ENCODE results near the gene ADAT3.

The ADAT3 gene

GRCh38 chr19:1944088-1944915 lies 39.1 kb downstream of the ADAT3 start:
- Histone ChIP-seq H3K4me2 (ENCODE audit: low read length, poor library complexity, severe bottlenecking) (no peak overlapping the region), H2BK15ac (ENCODE audit: low read depth, poor library complexity, severe bottlenecking) (no peak overlapping the region), H3K79me1 (replicated peaks; ENCODE audit: low read length, poor library complexity, severe bottlenecking) (no peaks in the 10 kb centered on the region), H3K27me3 (ENCODE audit: control insufficient read depth in 1 of 2, insufficient read depth in 1 of 2, low read length in 2 of 2) (no peaks in the 10 kb centered on the region), H2AFZ (ENCODE audit: low read depth, low read length) (no peak overlapping the region), H3K4me1 (ENCODE audit: control insufficient read depth, insufficient read depth, low read depth, low read length) (peaks cover 47% of the 10 kb centered on the region), H3K18ac (ENCODE audit: low read depth in 1 of 2, low read length in 2 of 2) (no peak overlapping the region), H3K4me3 (ENCODE audit: insufficient read depth in 1 of 2, low read depth in 1 of 2, low read length in 2 of 2) (no peak overlapping the region), H2BK12ac (ENCODE audit: low read length in 2 of 2) (no peak overlapping the region), H4K8ac (ENCODE audit: low read length) (peak overlapping the region; percentile 22), H4K91ac (ENCODE audit: low read length) (peak overlapping the region; percentile 34), H3K27ac (ENCODE audit: low read length, poor library complexity, severe bottlenecking) (no peak overlapping the region), H3K4ac (ENCODE audit: low read depth in 1 of 2, low read length in 2 of 2) (no peak overlapping the region), H3K9me3 (ENCODE audit: control insufficient read depth, low read length) (no peaks in the 10 kb centered on the region), H3K23ac (ENCODE audit: low read length in 2 of 2) (peak overlapping the region; percentile 6 to 90), H3K9ac (ENCODE audit: low read length) (no peak overlapping the region), H2BK5ac (ENCODE audit: low read depth, low read length, poor library complexity, severe bottlenecking) (no peak overlapping the region), H2AK5ac (ENCODE audit: low read length, severe bottlenecking) (no peak overlapping the region), H3K14ac (ENCODE audit: low read length in 2 of 2) (peak overlapping the region in 1 of 2 experiments; percentile 27), H2BK120ac (ENCODE audit: low read depth, low read length) (no peak overlapping the region), H3K36me3 (ENCODE audit: control insufficient read depth in 1 of 2, insufficient read depth in 2 of 2, low read depth in 1 of 2, low read length in 2 of 2) (peaks cover 0 to 29% of the 10 kb centered on the region in 2 experiments)
- 93% methylated on average over 40 of the region's 42 CpGs for WGBS
- DNase-seq, result no peak

- no peaks in the 10 kb centered on the region for H3K27me3 ChIP-seq (ENCODE audit: control insufficient read depth in 1 of 2, insufficient read depth in 1 of 2, low read length in 2 of 2)
- no peak overlapping the region for H2BK12ac ChIP-seq (ENCODE audit: low read length in 2 of 2)
- H3K14ac ChIP-seq (ENCODE audit: low read length in 2 of 2), result peak overlapping the region in 1 of 2 experiments; percentile 27
- H3K27ac ChIP-seq (ENCODE audit: low read length, poor library complexity, severe bottlenecking), result no peak overlapping the region
- no peak overlapping the region for H3K4me2 ChIP-seq (ENCODE audit: low read length, poor library complexity, severe bottlenecking)
- H2AK5ac ChIP-seq (ENCODE audit: low read length, severe bottlenecking), result no peak overlapping the region
- peaks cover 42% of the 10 kb centered on the region for H3K4me1 ChIP-seq (ENCODE audit: control insufficient read depth, insufficient read depth, low read depth, low read length)
- H2BK120ac ChIP-seq (ENCODE audit: low read depth, low read length), result no peak overlapping the region
- no peak overlapping the region for H2AFZ ChIP-seq (ENCODE audit: low read depth, low read length)
- H2BK5ac ChIP-seq (ENCODE audit: low read depth, low read length, poor library complexity, severe bottlenecking), result no peak overlapping the region
- no peak overlapping the region for H3K23ac ChIP-seq (ENCODE audit: low read length in 2 of 2)
- no peaks in the 10 kb centered on the region for H3K79me1 ChIP-seq (replicated peaks; ENCODE audit: low read length, poor library complexity, severe bottlenecking)
- peaks cover 0 to 35% of the 10 kb centered on the region in 2 experiments for H3K36me3 ChIP-seq (ENCODE audit: control insufficient read depth in 1 of 2, insufficient read depth in 2 of 2, low read depth in 1 of 2, low read length in 2 of 2)
- H3K4ac ChIP-seq (ENCODE audit: low read depth in 1 of 2, low read length in 2 of 2), result no peak overlapping the region
- no peak overlapping the region for H4K91ac ChIP-seq (ENCODE audit: low read length)
- no peak overlapping the region for H3K4me3 ChIP-seq (ENCODE audit: insufficient read depth in 1 of 2, low read depth in 1 of 2, low read length in 2 of 2)
- no peak overlapping the region for H2BK15ac ChIP-seq (ENCODE audit: low read depth, poor library complexity, severe bottlenecking)
- no peak overlapping the region for H3K18ac ChIP-seq (ENCODE audit: low read depth in 1 of 2, low read length in 2 of 2)
- DNase-seq, result no peak
- WGBS, result 94% methylated on average over 30 of the region's 30 CpGs
- no peaks in the 10 kb centered on the region for H3K9me3 ChIP-seq (ENCODE audit: control insufficient read depth, low read length)
- H3K9ac ChIP-seq (ENCODE audit: low read length), result no peak overlapping the region
- H4K8ac ChIP-seq (ENCODE audit: low read length), result peak overlapping the region; percentile 22
Observed at GRCh38 chr19:1944916-1945561, 39.8 kb downstream of the ADAT3 start.

- Histone ChIP-seq H2BK12ac (ENCODE audit: low read length in 2 of 2) (no peak overlapping the region), H3K36me3 (ENCODE audit: control insufficient read depth in 1 of 2, insufficient read depth in 2 of 2, low read depth in 1 of 2, low read length in 2 of 2) (peaks cover 0 to 41% of the 10 kb centered on the region in 2 experiments), H2AK5ac (ENCODE audit: low read length, severe bottlenecking) (no peak overlapping the region), H4K8ac (ENCODE audit: low read length) (no peak overlapping the region), H2AFZ (ENCODE audit: low read depth, low read length) (no peak overlapping the region), H3K23ac (ENCODE audit: low read length in 2 of 2) (no peak overlapping the region), H3K4me2 (ENCODE audit: low read length, poor library complexity, severe bottlenecking) (no peak overlapping the region), H2BK5ac (ENCODE audit: low read depth, low read length, poor library complexity, severe bottlenecking) (no peak overlapping the region), H3K27me3 (ENCODE audit: control insufficient read depth in 1 of 2, insufficient read depth in 1 of 2, low read length in 2 of 2) (no peaks in the 10 kb centered on the region), H4K91ac (ENCODE audit: low read length) (no peak overlapping the region), H2BK15ac (ENCODE audit: low read depth, poor library complexity, severe bottlenecking) (no peak overlapping the region), H3K4me3 (ENCODE audit: insufficient read depth in 1 of 2, low read depth in 1 of 2, low read length in 2 of 2) (no peak overlapping the region), H3K9me3 (ENCODE audit: control insufficient read depth, low read length) (no peaks in the 10 kb centered on the region), H3K18ac (ENCODE audit: low read depth in 1 of 2, low read length in 2 of 2) (no peak overlapping the region), H3K4ac (ENCODE audit: low read depth in 1 of 2, low read length in 2 of 2) (no peak overlapping the region), H3K79me1 (replicated peaks; ENCODE audit: low read length, poor library complexity, severe bottlenecking) (no peaks in the 10 kb centered on the region), H3K27ac (ENCODE audit: low read length, poor library complexity, severe bottlenecking) (no peak overlapping the region), H2BK120ac (ENCODE audit: low read depth, low read length) (no peak overlapping the region), H3K14ac (ENCODE audit: low read length in 2 of 2) (no peak overlapping the region), H3K4me1 (ENCODE audit: control insufficient read depth, insufficient read depth, low read depth, low read length) (peaks cover 39% of the 10 kb centered on the region), H3K9ac (ENCODE audit: low read length) (no peak overlapping the region)
- 71% methylated on average over 11 of the region's 18 CpGs for WGBS
- peak; percentile 44 for DNase-seq
Observed at GRCh38 chr19:1945899-1946298, 40.7 kb downstream of the ADAT3 start.

- Histone ChIP-seq H3K14ac (ENCODE audit: low read length in 2 of 2) (no peak overlapping the region), H3K9me3 (ENCODE audit: control insufficient read depth, low read length) (no peaks in the 10 kb centered on the region), H3K23ac (ENCODE audit: low read length in 2 of 2) (no peak overlapping the region), H3K36me3 (ENCODE audit: control insufficient read depth in 1 of 2, insufficient read depth in 2 of 2, low read depth in 1 of 2, low read length in 2 of 2) (peaks cover 0 to 50% of the 10 kb centered on the region in 2 experiments), H4K91ac (ENCODE audit: low read length) (peak overlapping the region; percentile 37), H3K4me2 (ENCODE audit: low read length, poor library complexity, severe bottlenecking) (no peak overlapping the region), H3K27ac (ENCODE audit: low read length, poor library complexity, severe bottlenecking) (no peak overlapping the region), H2BK12ac (ENCODE audit: low read length in 2 of 2) (no peak overlapping the region), H3K4me3 (ENCODE audit: insufficient read depth in 1 of 2, low read depth in 1 of 2, low read length in 2 of 2) (no peak overlapping the region), H3K4me1 (ENCODE audit: control insufficient read depth, insufficient read depth, low read depth, low read length) (peaks cover 37% of the 10 kb centered on the region), H3K4ac (ENCODE audit: low read depth in 1 of 2, low read length in 2 of 2) (no peak overlapping the region), H3K79me1 (replicated peaks; ENCODE audit: low read length, poor library complexity, severe bottlenecking) (no peaks in the 10 kb centered on the region), H3K9ac (ENCODE audit: low read length) (no peak overlapping the region), H2BK120ac (ENCODE audit: low read depth, low read length) (no peak overlapping the region), H3K27me3 (ENCODE audit: control insufficient read depth in 1 of 2, insufficient read depth in 1 of 2, low read length in 2 of 2) (no peaks in the 10 kb centered on the region), H2BK15ac (ENCODE audit: low read depth, poor library complexity, severe bottlenecking) (no peak overlapping the region), H4K8ac (ENCODE audit: low read length) (no peak overlapping the region), H3K18ac (ENCODE audit: low read depth in 1 of 2, low read length in 2 of 2) (no peak overlapping the region), H2BK5ac (ENCODE audit: low read depth, low read length, poor library complexity, severe bottlenecking) (no peak overlapping the region), H2AFZ (ENCODE audit: low read depth, low read length) (no peak overlapping the region), H2AK5ac (ENCODE audit: low read length, severe bottlenecking) (no peak overlapping the region)
- DNase-seq, result no peak
- 91% methylated on average over 34 of the region's 34 CpGs for WGBS
Observed at GRCh38 chr19:1947651-1948209, 42.5 kb downstream of the ADAT3 start.

Measured in mesenchymal stem cell (in vitro differentiated cells and primary cell).